BLaER1 treated with 17β-estradiol and CSF1 and Interleukin-3, amounts not matched to agents 10 nM and 100 nM (cell line): Measurements from ENCODE around the gene IGSF6.
"Not testable (repeated sequence)": the region's sequence is repeated elsewhere in the genome, so short reads cannot be mapped to it uniquely, and the experiment has no call there.

Experiments used
- H3K27ac ChIP-seq, 11 experiments: shearing (Covaris generic); formaldehyde crosslinking; 2 replicates each; pipeline ENCODE4 v1.8.1; 2022
- H3K27me3 ChIP-seq, 11 experiments: shearing (Covaris generic); formaldehyde crosslinking; 2 replicates each; pipeline ENCODE4 v1.8.1; 2022
- H3K36me3 ChIP-seq, 11 experiments: shearing (Covaris generic); formaldehyde crosslinking; 2 replicates each; pipeline ENCODE4 v1.8.1; 2022
- H3K4me1 ChIP-seq, 10 experiments: shearing (Covaris generic); formaldehyde crosslinking; 2 replicates each; pipeline ENCODE4 v1.8.1; 2022
- H3K4me2 ChIP-seq, 11 experiments: shearing (Covaris generic); formaldehyde crosslinking; 2 replicates each; pipeline ENCODE4 v1.8.1; 2022
- H3K4me3 ChIP-seq, 10 experiments: shearing (Covaris generic); formaldehyde crosslinking; 2 replicates each; pipeline ENCODE4 v1.8.1; 2022
- H3K9ac ChIP-seq, 11 experiments: shearing (Covaris generic); formaldehyde crosslinking; 2 replicates each; pipeline ENCODE4 v1.8.1; 2022
- H3K9me3 ChIP-seq, 11 experiments: shearing (Covaris generic); formaldehyde crosslinking; replicated peaks in 1 of 11; 2 replicates each; pipeline ENCODE4 v1.8.1; 2022
- H4K20me1 ChIP-seq, 11 experiments: shearing (Covaris generic); formaldehyde crosslinking; 2 replicates each; pipeline ENCODE4 v1.8.1; 2022
- Cebpa-rat ChIP-seq, 11 experiments: shearing (Covaris generic); IDR thresholded peaks; 2 replicates each; pipeline ENCODE4 v1.8.1; 2022

Gene IGSF6

GRCh38 chr16:21683184-21683583, 30.8 kb upstream of the IGSF6 start:
- Histone ChIP-seq H3K4me3 (no peak overlapping the region), H3K4me2 (no peak overlapping the region), H3K27me3 (no peaks in the 10 kb centered on the region), H3K36me3 (no peaks in the 10 kb centered on the region), H3K9ac (no peak overlapping the region), H3K9me3 (peaks cover 0 to 3% (median 0%) of the 10 kb centered on the region in 11 experiments; a peak in 1 of 22 replicates), H4K20me1 (no peaks in the 10 kb centered on the region), H3K4me1 (peaks cover 0 to 5% (median 0%) of the 10 kb centered on the region in 10 experiments; a peak in 2 of 20 replicates), H3K27ac (no peak overlapping the region)
- TF ChIP-seq Cebpa-rat (IDR thresholded peaks at IDR 0.05) = no peak

DNA sequence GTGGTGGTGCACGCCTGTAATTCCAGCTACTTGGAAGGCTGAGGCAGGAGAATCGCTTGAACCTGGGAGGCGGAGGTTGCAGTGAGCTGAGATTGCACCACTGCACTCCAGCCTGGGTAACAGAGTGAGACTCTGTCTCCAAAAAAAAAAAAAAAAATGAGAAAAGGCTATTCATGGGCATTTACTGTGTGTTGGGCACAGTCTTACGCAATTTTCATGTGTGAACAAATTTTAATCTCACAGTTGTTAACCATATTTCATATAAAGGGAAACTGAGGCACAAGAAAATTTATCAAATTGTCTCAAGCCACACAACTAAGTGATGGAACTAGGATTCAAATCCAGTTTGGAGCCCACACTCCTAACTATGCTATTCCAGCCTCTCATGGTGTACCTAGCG, 28.3 kb upstream of the IGSF6 start:
- H3K4me2 ChIP-seq, H3K9ac ChIP-seq, H3K4me1 ChIP-seq, H3K27me3 ChIP-seq, H3K27ac ChIP-seq, H3K36me3 ChIP-seq, H4K20me1 ChIP-seq, H3K4me3 ChIP-seq, H3K9me3 ChIP-seq: not testable (repeated sequence)
- peak in 4 of 11 experiments; percentile 17 to 36 (median 31); a peak in 5 of 22 replicates for TF ChIP-seq Cebpa-rat (IDR thresholded peaks at IDR 0.05)

- not testable (repeated sequence) for H3K4me3 ChIP-seq, H3K4me2 ChIP-seq, H3K36me3 ChIP-seq, H3K9ac ChIP-seq, H4K20me1 ChIP-seq, H3K27ac ChIP-seq, H3K27me3 ChIP-seq, H3K4me1 ChIP-seq
- peaks cover 4 to 15% (median 9%) of the 10 kb centered on the region in 11 experiments; a peak in 19 of 22 replicates for H3K9me3 ChIP-seq
These were observed 22.0 kb upstream of the IGSF6 start for GRCh38 chr16:21674456-21674855.

- H3K4me3 ChIP-seq = no peak overlapping the region
- H3K27me3 ChIP-seq = no peaks in the 10 kb centered on the region
- H3K9ac ChIP-seq = no peak overlapping the region
- no peak overlapping the region for H3K4me2 ChIP-seq
- H3K27ac ChIP-seq = no peak overlapping the region
- no peaks in the 10 kb centered on the region for H3K4me1 ChIP-seq
- no peak for TF ChIP-seq Cebpa-rat (IDR thresholded peaks at IDR 0.05)
- no peaks in the 10 kb centered on the region for H3K36me3 ChIP-seq
- no peaks in the 10 kb centered on the region for H4K20me1 ChIP-seq
- H3K9me3 ChIP-seq = peaks cover 4 to 15% (median 9%) of the 10 kb centered on the region in 11 experiments; a peak in 19 of 22 replicates
These were observed 21.1 kb upstream of the IGSF6 start for GRCh38 chr16:21673469-21673868.

DNA sequence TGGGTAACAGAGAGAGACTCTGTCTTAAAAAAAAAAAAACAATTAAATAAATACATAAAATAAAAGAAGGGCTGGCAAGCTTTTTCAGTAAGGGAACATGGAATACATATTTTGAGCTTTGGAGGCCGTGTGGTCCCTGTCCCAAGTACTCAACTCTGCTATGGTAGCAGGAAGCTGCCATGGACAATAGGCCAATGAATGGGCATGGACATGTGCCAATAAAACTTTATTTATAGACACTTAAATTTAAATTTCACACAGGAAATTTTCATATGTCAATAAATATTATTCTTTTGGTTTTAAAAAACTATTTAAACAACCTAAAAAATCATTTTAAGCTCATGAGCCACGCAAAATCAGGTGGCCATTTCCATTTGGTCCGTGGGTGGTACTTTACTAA, 15.2 kb upstream of the IGSF6 start:
- peaks cover 0 to 22% (median 0%) of the 10 kb centered on the region in 11 experiments; a peak in 2 of 22 replicates for H4K20me1 ChIP-seq
- no peaks in the 10 kb centered on the region for H3K36me3 ChIP-seq
- no peak for TF ChIP-seq Cebpa-rat (IDR thresholded peaks at IDR 0.05)

DNA sequence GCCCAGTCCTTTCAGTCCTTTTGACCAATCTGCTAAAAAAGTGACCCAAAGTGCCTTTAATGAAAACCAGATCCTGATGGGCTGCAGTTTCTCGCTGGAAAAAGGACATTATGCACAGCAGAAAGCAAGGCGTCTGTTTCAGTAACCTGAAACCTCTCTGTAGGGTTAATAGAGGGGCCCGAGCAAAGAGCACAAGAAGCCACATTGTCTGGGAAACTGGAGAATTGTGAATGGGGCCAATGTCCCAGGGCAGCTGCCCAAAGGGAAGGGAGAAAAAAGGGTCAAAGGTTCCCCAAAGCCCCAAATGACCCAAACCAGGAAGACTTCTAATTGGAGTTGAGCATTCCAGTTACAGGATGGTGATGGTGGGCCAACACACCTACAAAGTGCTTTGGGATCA, 14.4 kb upstream of the IGSF6 start:
- Histone ChIP-seq H4K20me1 (peaks cover 0 to 27% (median 0%) of the 10 kb centered on the region in 11 experiments; a peak in 3 of 22 replicates), H3K4me1 (peaks cover 15 to 39% (median 25%) of the 10 kb centered on the region in 10 experiments), H3K4me3 (no peak overlapping the region), H3K9ac (no peak overlapping the region), H3K27ac (no peak overlapping the region), H3K36me3 (no peaks in the 10 kb centered on the region), H3K4me2 (peak overlapping the region in 7 of 11 experiments; percentile 2 to 47 (median 24); a peak in 9 of 22 replicates), H3K27me3 (peaks cover 0 to 33% (median 28%) of the 10 kb centered on the region in 11 experiments; a peak in 17 of 22 replicates), H3K9me3 (no peaks in the 10 kb centered on the region)
- no peak for TF ChIP-seq Cebpa-rat (IDR thresholded peaks at IDR 0.05)

More for the DNA sequence above, 15.2 kb upstream of the IGSF6 start:
- Histone ChIP-seq H3K27me3 (peaks cover 0 to 33% (median 22%) of the 10 kb centered on the region in 11 experiments; a peak in 17 of 22 replicates), H3K9ac (no peak overlapping the region), H3K9me3 (no peaks in the 10 kb centered on the region), H3K27ac (no peak overlapping the region), H3K4me1 (peaks cover 11 to 31% (median 18%) of the 10 kb centered on the region in 10 experiments; a peak in 15 of 20 replicates), H3K4me2 (no peak overlapping the region), H3K4me3 (no peak overlapping the region)

DNA sequence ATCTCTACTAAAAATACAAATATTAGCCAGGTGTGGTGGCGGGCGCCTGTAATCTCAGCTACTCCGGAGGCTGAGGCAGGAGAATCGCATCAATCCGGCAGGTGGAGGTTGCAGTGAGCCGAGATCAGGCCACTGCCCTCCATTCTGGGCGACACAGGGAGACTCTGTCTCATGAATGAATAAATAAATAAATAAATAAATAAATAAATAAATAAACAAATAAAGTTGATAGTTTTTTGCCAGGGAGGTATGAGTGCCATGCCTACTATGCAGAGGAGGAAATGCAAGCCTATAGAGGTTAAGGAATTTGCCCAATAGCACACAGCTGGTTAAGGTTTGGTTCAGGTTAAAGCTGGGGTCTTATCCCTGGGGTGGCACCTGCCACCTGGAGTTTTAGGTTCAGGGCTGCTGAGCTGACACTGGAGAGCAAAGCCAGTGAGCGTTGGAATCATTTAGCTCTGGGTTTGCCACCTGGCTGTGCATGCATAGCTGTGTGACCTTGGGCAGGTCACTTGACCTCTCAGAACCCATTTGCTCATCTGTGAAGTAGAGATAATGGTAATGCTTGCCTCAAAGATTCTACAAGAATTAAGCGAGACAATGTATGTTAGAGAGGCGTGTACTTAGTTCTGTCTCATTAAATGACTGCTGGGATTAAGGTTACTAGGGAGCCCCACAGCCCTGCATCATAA, 12.5 kb upstream of the IGSF6 start:
- H3K4me1 ChIP-seq = peaks cover 33 to 58% (median 44%) of the 10 kb centered on the region in 10 experiments
- H3K27me3 ChIP-seq = peaks cover 0 to 44% (median 28%) of the 10 kb centered on the region in 11 experiments; a peak in 17 of 22 replicates
- H3K9me3 ChIP-seq = no peaks in the 10 kb centered on the region
- no peak overlapping the region for H3K9ac ChIP-seq
- H4K20me1 ChIP-seq = peaks cover 0 to 31% (median 0%) of the 10 kb centered on the region in 11 experiments; a peak in 3 of 22 replicates
- peaks cover 0 to 10% (median 9%) of the 10 kb centered on the region in 11 experiments; a peak in 11 of 22 replicates for H3K36me3 ChIP-seq
- H3K27ac ChIP-seq = no peak overlapping the region
- peak overlapping the region in 5 of 11 experiments; percentile 72 to 99 (median 86); a peak in 4 of 22 replicates for H3K4me2 ChIP-seq
- H3K4me3 ChIP-seq = no peak overlapping the region
- no peak for TF ChIP-seq Cebpa-rat (IDR thresholded peaks at IDR 0.05)

DNA sequence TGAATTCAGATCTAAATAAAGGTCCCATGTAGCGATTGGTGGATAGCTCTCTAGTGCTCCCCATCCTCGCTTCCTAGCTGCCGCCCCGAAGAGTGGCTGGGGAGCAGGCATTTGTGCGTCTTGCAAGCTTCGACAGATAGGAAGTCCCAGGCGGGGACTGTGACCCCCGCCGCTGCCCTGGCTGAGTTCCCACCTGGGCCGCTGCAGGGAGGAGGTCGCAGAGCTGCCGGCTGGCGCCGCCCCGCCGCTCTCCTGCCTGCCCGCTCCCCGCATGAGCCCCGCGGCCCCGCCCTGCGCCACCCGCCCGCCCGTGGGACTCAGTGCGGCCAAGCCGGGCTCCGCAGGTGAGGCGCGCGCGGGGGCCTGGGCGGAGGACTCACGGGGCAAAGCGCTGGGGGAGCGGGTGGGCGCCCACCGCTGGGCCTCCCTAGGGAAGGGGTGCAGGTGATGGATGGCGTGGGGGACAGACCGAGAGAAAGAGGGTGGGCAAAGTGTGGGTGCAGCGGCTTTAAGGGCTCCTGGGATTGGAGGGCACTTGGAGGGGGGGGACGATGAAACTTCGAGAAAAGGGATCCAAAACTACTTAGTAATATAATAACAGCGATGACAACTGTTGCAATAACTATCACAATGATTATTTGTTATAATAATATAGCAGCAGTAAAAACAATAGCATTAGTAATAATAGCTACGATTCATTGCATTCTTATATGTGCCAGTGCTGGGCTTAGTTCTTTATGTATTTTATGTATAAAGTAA, 11.7 kb upstream of the IGSF6 start, which contains the start of gene OTOA:
OTOA (plus strand) TSS at position 80 of the 759 bp plus-strand sequence. CDS start 14,547 bp downstream, outside the sequence.
- Histone ChIP-seq H3K4me1 (peaks cover 42 to 66% (median 52%) of the 10 kb centered on the region in 10 experiments), H3K9me3 (no peaks in the 10 kb centered on the region), H3K4me3 (peak within 1 kb of the TSS in 8 of 10 experiments; percentile 9 to 45 (median 34); a peak in 8 of 20 replicates), H4K20me1 (peaks cover 0 to 31% (median 0%) of the 10 kb centered on the region in 11 experiments; a peak in 3 of 22 replicates), H3K27me3 (peaks cover 0 to 44% (median 28%) of the 10 kb centered on the region in 11 experiments; a peak in 17 of 22 replicates), H3K27ac (no peak within 1 kb of the TSS; a peak in 1 of 22 replicates), H3K4me2 (peak within 1 kb of the TSS; percentile 56 to 99 (median 73)), H3K36me3 (peaks cover 0 to 19% (median 9%) of the 10 kb centered on the region in 11 experiments; a peak in 14 of 22 replicates), H3K9ac (peak within 1 kb of the TSS in 6 of 11 experiments; percentile 13 to 65 (median 28); a peak in 7 of 22 replicates)
- no peak for TF ChIP-seq Cebpa-rat (IDR thresholded peaks at IDR 0.05)
